Stimulated activated CD8-positive, alpha-beta memory T cell treated with anti-CD3 and anti-CD28 coated beads, Interleukin-15, amount 100 ng/mL, for 1 hour (primary cell): ENCODE data around the gene OR5J2.
"Not testable (repeated sequence)": the region's sequence is repeated elsewhere in the genome, so short reads cannot be mapped to it uniquely, and the experiment has no call there.

Experiments used
- DNase-seq: peaks from one replicate; pipeline ENCODE4 v3.0.0-alpha.2; 2020; ENCODE audit warnings: low read depth

OR5J2 gene

DNA sequence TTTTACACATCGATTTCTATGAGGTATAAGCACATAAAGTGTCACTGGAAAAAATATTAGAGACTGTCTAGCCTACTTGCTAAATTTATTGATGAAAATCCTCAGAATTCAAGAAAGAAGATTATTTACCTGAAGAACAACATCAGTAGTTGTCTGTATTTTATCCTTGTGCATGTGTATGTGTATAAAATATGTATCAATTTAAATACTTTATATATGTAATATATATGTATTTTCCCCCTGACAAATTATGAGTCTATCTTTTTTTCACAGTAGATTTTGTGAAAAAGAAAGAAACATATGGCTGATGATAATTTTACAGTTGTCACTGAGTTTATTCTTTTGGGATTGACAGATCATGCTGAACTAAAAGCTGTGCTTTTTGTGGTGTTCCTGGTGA is at the start of gene OR5J2:
TSS of gene OR5J2 (plus strand) at position 301 of the 400 bp plus-strand sequence. CDS start at position 301, 0 bp downstream.
- no peak for DNase-seq

DNA sequence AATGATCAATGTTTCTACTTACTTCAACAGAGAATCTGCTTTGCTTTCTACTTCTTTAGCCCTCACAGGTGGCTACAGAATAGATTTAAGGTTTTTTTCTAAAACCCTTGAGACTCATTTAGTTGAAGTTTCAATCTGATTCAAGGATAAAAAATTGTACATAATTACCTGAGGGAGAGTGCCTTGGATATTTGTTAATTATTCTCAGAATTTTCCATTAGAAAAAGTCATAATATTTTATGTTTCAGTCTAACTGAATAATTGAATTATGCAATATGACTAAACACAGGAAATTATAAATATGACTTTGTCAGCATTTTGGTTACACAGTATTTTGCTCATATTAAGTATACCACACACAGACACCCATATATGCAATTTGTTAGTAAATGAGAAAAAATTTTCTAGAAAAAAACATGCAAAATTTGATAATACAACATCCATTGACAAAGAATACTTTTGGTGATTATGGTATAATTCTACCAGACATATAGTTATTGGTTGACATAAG is 36.2 kb upstream of the OR5J2 start, which contains the start of gene OR8J3:
TSS of gene OR8J3 (minus strand) at position 51 of the 511 bp plus-strand sequence. CDS start 2,483 bp downstream, outside the sequence.
- DNase-seq, result no peak

DNA sequence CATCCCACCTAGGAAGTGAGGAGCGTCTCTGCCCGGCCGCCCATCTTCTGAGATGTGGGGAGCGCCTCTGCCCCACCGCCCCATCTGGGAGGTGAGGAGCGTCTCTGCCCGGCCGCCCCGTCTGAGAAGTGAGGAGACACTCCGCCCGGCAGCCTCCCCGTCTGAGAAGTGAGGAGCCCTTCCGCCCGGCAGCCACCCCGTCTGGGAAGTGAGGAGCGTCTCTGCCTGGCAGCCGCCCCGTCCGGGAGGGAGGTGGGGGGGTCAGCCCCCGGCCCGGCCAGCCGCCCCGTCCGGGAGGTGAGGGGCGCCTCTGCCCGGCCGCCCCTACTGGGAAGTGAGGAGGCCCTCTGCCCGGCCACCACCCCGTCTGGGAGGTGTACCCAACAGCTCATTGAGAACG is 32.7 kb upstream of the OR5J2 start:
- DNase-seq, result not testable (repeated sequence)

DNA sequence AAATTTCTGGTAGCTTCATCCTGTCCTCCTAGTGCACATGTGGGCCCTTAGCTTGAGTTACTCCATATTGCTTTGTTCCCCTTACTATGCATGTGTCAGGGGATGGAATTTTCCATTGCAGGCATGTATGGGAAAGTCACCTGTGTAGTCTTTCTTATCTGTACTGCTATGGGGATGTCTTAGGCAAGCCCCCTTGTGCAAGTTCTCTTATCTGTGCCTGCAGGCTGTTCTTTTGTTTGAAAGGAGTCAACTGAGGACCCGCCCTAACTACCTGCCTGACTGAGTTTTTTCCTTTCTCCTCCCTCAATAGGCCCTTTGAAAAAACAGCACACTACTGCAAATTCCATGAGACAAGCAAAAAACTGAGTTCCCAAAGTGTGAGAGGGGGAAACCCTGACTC is 25.0 kb upstream of the OR5J2 start:
- DNase-seq, result no peak

DNA sequence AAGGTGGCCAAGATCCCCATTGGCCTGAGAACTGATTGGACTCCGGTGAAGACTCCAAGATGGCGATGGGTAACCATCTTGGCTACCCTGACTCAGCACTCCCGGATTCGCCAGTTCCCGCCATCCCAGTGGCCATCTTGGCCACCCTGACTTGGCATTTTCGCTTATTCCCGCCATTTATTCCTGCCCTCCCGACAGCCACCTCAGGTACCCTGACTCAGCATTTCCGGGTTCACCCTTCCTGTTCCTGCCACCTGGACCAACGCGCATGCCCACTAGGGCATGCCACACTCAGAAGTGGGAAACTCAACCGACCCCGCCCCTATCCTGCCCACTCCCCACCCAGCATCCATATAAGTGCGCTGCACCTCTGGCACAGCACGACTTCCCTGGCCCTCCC is 24.1 kb upstream of the OR5J2 start:
- DNase-seq, result no peak

DNA sequence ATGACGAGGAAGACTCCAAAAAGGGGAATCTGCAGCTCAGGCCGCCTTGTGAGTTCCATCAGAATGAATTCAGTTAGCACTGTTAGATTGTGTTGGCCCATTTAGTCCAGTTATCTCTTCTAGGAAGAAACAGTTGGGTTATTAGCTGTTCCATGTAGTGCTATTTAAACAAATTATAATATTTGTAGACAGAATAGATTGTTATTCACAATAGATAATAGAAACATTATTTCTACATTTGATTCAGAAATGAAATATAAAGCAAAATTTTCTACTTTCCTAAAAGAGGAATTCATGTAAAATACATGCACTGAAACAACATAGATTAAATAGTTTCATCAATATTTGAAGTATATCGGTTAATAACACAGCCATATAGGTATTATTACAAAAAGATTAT is 16.2 kb upstream of the OR5J2 start, which contains the start of gene OR8K5:
TSS of gene OR8K5 (minus strand) at position 101 of the 400 bp plus-strand sequence. CDS start at position 101, 0 bp downstream.
- no peak for DNase-seq

DNA sequence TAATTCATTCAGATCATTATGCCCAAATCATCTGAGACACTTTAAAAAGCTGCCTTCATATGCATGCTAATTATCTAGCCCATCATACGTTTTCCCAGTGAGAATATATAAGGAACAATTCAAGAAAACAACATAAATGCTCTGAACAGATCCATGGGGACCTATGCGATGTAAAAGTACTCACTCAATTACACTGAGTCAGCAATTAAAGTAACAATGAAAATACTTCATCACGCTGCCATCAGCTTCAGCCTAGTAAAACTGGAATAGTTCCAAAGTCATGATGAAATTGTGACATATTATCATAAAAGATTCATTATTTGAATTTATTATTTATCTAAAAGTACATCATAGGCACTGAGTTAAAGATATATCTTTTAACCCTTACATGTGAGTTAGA is 12.6 kb upstream of the OR5J2 start:
- DNase-seq, result no peak

DNA sequence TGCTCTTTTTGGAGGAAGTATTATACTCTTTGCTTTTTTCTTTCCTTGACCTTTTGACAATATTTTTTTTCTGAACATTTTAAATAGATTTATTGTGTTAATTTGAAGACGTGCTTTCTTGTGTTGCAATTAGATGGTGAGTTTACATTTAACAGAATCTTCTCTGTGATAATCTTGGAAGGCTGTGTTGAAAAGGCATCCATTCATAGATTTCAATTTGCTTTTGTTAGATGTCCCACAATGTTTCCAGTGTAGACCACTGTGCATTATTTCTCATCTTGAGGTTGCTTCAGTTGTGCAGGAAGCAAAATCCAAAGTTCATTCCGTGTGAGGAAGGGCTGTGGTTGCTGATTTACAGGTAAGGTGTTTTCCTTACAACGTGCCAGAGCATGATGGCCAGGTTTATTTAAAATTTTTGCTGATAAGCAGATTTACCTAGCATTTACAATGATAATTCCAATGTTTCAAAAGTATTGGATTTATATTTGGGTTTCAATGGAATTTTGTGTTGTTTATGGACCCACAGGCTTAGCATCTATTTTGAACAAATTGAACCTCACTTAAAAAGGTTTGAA is 4.1 kb upstream of the OR5J2 start:
- no peak for DNase-seq

DNA sequence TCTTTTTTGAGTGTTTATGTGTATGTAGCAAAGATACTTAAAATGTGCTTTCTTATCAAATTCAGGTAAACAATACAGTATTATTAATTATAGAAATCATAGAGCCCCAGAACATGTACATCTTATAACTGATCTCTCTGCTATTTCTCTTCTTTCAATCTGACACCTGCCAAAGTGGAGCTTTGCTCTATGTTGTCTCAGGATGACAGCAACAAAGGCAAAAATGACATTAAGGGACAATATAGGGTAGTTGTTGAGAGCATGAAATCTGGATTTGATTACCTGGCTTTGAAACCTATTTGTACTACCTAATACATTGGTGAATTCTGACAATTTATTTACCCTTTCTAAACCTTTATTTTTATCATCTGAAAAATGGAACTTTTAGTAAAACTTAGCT is 7.0 kb downstream of the OR5J2 start:
- no peak for DNase-seq

DNA sequence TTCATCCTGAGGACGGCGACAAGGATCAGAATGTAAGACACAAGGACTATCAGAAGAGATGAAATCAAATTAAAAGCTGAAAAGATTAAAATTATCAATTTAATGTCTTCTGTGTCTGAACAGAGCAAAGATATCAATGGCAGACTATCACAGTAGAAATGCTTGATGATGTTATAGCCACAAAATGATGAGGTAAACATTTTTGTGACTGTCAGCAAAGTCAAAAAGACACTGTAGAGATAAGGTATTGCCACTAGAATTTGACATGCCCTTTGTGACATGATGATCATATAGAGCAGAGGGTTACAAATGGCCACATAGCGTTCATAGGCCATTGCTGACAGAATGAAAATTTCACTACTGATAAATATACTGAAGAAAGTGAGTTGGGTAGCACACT is 12.2 kb downstream of the OR5J2 start:
- no peak for DNase-seq

DNA sequence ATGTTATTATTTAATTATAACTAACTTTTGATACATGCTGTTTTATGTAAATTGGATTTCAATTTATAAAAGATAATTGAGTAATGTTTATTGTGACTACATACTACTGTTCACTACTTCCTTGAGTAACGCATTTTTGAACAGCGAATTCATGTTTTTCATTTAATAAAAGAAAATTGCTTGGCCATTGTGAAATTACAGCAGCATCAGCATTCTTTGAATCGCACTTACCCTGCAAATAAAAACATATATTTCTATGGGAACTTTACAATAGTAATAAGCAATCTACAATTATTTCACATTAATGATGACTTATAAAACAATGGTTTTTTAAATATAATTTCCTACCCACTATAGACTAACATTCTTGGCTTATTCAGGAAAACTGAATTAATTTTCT is 20.3 kb downstream of the OR5J2 start:
- DNase-seq, result no peak

DNA sequence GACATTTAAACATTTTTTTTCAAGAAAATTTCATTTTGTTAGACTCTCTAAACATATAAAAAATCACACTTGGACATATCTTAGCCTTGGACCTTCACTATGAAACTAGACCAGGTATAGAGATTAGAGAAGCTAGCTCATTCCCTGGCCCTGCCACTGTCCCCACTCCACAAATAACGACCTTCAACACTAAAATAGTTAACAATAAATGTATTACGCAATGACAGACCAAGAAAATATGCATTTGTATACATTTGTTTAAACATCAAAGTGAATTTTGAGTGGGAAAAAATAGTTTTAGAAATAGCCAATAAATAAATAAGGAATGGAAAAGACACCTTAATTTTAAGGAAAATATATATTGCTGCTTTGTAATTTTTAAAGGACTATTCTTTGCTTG is 20.9 kb downstream of the OR5J2 start:
- DNase-seq, result no peak

DNA sequence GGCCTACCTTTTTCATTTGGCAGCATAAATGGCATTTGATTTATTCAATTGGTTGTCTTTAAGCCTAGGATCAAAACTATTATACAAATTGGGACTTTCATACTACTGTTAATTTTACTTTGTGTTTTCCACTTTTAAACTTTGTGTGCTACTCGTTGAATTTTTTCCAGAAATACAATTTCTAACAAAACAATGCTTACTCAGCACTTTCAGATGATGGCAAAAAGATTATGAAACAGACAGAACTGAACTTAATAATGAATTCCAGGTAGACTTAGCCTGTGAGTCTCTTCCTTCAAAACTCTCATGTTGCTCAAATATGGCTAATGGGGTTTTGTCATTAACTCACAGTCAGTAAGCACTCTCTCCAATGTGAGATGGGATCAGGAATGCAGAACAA is 31.4 kb downstream of the OR5J2 start:
- DNase-seq, result no peak

DNA sequence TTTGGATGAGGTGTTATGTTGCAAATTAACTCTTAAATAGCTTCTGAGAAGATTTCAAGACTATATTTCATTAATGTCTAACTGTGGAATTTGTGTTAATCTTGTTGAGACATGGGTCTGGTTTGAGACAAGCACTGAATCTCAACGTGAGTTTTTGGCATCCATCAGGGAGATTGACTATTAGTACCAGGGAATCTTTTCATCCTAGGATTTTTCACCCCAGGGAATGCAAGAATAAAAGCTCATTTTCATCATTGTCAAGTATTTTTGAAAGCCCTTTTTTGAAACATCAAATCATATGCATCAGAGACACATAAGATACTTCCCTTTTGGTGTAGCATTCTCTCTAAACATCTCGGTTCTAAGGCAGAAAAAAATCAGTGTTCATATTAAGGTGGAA is 38.1 kb downstream of the OR5J2 start:
- no peak for DNase-seq

DNA sequence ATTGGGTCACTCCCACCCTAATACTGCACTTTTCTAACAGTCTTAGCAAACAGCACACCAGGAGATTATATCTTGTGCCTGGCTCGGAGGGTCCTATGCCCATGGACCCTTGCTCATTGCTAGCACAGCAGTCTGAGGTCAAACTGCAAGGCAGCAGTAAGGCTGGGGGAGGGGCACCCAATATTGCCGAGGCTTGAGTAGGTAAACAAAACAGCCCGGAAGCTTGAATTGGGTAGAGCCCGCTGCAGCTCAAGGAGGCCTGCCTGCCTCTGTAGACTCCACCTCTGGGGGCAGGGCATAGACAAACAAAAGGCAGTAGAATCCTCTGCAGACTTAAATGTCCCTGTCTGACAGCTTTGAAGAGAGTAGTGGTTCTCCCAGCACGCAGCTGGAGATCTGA is 43.3 kb downstream of the OR5J2 start:
- not testable (repeated sequence) for DNase-seq
